NCI-H524 treated with DMSO at 0.1 percent for 48 hours (cell line): Measurements from ENCODE around the gene RAD52.
A peak's percentile ranks its signal among the peaks of the same experiment; 100 is the strongest.

Experiments
- DNase-seq: peaks from one replicate; lab custom pipeline; 2025; lab: John Stamatoyannopoulos, UW

RAD52 gene

DNA sequence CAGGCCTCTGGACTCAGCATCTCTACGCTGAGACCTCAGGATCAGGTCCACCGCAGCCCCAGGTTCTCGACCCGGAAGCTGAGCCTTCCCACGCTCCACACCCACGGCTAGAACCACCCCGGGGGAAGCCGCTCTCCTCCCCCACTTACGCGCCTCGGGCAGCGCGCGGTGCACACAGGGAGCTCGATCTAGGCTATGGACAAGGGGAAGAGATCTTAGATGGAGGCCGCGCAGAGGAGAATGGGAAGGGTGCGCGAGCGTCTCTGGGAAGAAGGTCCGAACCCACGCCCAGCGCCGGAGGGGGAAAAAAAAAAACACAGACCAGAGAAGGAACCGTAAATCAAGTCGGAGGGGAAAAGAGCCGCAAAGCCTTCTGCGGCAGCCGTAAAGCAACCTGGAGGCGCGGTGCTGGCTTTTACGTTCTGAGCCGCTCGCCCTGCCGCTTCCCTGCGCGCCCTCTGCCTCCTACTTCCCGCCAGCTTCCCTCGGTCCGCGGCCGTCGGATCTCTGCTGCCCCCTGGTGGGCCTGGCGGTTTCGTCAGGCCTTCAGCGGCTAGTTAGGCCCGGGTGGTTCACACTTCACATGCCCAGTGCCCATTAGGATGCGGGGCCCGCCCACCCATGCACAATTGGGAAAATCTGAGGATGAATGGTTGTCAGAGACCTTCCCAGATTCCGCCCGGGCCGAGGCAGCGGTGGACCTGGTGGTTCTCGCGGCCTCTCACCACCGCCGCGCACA lies at the start of gene RAD52:
Gene RAD52 (minus strand): TSS at position 242 of the 739 bp plus-strand sequence. CDS start 16,636 bp downstream, outside the sequence.
- DNase-seq, result peak; percentile 94

DNA sequence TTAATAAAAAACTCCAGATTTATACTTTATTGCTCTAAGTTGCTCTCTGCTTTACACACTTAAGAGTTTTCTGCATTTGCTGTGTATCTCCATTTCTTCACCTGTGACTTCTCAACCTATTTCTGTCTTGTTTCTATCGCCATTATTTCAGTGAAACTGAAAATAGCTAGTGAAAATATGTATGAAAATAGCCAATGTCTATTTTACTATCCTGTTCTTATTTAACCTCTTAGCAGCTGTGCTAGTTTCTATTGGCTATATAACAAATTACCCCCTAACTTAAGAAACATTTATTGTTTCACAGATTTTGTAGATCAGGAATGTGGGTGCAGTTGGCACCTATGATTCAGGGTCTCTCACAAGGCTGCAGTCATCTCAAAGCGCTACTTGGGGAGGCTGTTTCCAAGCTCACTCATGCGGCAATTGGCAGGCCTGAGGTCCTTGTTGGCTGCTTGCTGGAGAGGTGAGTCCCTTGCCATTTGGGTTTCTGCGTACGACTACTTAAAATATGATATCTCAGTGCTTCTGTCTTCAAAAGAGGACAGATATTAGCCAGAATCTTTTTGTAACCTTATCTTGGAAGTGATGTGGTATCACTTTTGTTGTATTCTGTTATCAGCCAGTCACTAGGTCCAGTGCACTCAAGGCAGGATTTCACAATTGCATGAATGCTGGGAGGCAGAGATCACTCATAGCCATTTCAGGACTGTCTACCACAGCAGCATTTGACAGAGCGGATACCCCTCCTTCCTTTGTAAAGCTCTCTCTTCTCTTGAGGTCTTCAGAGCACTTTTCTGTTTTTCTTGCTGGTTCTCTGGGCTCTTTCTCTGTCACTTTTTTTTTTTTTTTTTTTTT lies 48.8 kb upstream of the RAD52 start:
- DNase-seq, result no peak

DNA sequence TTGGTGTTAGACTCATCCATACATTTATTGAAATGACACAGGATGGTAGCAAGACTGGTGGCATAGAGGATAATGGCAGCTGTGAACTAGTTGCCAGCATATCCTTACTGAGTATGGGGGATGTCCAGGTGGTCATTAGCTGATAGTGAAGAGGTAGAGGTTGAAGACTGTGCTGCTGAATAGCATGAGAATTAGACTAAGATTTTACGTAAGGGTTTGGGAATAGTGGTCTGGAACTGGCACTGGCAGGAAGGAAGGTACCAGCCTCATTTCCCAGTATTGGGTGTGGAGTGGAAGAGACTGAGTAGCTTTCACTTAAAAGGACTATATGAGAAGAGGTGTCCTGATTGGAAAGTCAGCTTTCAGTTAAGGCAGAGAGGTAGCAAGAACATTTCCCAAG lies 48.0 kb upstream of the RAD52 start:
- DNase-seq, result no peak

DNA sequence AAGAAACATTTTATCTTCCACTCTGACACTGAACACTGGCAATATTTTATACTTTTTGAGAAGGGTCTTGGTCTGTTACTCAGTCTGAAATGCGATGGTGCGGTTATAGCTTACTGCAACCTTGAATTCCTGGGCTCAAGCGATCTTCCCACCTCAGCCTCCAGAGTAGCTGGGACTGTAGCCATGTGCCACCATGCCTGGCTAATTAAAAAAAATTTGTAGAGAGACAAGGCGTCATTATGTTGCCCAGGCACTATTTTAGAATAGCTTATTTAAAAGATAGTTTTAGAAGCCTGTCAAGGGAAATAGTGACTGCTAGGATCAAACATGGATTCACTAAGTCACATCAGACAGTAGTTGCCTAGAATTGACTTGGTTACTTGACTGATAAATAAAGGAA lies 47.4 kb upstream of the RAD52 start:
- no peak for DNase-seq

DNA sequence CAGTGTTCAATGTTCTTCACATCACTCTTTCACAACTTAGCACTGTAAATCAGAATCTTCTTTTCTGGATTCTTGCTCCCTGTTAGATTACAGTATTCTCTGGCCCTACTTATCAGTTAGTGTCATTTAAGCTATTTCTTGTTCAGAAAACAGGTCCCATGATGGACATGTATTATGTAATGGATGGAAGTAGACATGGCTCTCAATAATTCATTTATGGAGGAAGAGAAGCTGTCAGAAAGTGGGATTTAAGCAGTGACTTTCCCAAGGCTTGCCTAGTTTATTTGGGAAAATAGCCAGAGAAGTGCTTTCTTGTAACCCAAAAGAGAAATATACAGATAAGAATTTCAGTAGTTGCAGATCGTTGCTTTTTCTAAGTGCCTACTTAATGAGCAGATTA lies 43.2 kb upstream of the RAD52 start:
- no peak for DNase-seq

DNA sequence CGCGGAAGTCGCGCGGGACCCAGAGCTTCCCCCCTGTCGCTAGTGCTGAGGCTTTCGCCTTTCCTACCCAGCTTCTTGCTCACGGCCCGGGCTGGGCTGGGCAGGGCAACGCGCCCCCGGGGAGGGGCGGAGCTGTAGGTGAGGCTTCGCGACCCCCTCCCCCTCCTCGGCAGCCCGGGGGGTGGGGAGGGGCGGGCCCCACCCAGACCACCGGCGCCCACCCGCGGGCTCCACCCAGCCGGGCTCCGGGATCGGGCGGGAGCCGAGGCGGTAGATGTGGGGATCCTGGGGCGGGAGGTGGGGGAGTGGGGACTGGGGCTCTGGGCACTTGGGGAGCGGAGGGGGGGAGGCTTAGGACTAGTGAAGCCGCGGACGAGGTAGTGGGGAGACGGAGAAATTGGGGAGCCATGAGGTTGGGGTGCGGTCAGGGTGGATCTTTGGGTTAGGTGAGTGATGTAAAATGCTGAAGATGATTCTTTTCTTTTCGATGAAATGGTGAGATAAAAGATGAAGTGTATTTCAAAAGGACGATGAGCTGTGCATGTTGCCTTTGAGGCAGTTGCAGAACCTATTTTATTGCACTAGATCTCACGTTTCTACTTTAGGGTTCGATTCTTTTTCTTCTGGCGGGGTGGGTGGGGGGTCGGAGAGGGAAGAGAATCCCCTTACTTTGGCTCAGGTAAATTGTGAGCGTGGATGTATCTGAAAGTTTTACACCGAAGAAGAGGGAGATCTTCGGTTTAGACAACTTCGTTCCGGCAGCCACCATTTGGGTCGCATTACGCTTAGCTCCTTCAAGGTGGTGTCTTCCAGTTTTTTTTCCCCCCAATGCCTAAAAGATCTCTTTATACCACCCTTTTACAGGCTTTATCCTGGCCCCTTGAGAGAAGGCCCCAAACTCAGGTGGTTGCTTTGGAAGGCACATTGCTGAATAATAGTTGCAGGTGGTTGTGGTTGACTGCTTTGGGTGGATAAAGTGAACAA lies 42.1 kb upstream of the RAD52 start:
- no peak for DNase-seq

DNA sequence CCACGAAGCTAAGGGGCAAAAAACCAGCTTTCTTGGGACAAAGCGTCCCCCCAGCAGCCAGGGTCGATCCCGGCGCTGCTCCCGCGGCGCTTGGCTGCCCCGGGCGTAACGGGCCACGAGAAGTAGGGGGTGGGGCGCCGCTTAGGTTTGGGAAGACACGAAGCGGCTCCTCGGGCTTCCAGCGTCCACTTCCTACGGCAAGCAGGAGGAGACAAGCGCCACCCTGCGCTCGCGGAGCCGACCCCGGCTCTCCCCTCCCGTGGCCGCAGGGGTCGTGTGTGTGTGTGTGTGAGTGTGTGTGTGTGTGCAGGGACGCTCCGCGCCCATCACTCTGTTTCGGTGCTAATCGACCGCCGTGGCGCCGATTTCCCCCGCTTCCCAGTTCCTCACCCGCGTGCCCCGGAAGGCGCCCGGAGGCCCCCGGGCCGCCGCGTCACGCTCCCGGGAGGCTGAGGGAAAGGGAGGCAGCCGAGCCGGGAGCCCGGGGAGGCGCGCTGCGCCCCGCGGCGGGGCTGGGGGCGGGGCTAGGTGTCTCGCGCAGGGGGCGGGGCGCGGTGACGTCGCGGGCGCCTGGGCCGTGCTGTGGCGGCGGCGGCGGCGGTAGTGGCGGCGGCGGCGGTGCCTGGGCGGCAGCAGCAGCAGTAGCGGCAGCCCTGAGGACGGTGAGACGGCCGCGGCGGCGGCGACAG lies 41.3 kb upstream of the RAD52 start, which contains the start of gene ERC1:
Gene ERC1 (plus strand): TSS at position 563 of the 689 bp plus-strand sequence. CDS start 36,681 bp downstream, outside the sequence.
- peak; percentile 22 for DNase-seq

DNA sequence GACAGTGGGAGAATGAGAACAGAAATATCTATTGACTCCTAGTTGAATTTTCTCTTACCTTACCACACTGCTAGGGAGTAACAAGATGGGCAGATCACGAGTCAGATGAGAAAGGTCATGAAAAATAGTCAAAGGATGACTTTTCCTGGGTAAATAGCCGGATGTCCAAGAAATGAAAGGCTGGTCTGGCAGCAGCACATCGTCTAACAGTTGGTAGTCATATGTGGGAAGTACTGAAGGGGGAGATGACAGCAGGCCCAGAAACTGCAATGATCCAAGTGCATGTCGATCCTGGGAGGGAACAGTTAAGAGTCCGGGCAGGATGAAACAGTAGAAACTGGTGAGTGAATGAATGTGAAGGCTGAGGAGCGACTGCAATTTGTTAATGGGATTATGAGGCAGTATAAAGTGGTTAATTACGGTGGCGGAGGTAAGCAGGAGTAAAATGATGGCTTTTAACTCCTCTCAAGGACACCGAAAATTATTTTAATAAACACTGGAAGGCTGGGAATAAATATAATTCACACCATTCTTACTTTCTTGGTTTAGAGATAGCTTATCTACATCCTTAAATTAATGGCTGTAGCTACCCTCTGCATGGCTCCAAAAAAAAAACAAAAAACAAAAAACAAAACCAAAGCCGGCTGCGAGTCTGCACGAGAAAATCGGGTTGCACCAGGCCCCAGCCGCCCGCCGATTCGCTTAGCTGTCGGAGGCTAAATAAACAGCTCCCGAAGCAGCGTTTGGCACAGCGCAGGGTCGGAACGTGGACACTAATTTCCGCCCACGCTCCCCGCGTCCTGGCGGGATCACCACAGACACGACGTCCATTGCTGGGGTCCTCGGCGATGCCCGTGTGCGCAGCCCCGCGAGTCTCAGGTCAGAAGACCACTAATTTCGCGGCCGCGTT lies 40.5 kb upstream of the RAD52 start:
- DNase-seq, result peak; percentile 41

DNA sequence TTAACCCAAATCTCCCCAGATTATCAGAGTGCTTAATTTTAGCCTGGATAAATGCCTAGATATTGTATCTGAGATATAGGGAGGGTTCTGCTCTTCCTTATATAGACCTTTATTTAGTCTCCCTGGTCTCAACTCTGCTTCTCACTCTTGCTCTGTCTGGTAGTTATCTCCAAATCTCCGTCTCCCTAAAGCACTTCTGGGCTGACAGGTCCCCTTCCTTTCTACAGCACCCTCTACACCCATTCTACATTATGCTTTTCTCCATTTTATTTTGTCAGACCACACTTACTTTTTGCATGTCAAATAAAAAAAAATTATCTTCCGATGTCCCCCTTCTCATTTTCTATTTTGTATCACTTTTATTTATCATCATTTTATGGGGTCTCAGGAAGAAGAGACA lies 39.6 kb upstream of the RAD52 start:
- DNase-seq, result no peak

DNA sequence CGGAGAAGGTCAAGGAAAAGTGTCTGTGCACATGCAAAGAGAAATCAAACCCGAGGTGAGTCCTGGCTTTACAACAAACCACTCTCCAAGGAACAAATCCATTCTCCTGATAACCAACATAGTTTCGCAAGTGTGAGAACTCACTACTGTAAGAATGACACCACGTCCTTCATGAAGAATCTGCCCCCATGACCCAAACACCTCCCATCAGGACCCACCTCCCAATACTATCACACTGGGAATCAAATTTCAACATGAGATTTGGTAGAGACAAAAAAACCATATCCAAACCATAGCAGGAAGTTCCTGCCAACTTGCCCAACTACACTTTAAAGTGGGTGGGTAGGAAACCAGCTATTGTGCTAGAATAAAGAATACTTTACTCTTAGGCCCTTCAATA lies 39.2 kb upstream of the RAD52 start:
- DNase-seq, result no peak

DNA sequence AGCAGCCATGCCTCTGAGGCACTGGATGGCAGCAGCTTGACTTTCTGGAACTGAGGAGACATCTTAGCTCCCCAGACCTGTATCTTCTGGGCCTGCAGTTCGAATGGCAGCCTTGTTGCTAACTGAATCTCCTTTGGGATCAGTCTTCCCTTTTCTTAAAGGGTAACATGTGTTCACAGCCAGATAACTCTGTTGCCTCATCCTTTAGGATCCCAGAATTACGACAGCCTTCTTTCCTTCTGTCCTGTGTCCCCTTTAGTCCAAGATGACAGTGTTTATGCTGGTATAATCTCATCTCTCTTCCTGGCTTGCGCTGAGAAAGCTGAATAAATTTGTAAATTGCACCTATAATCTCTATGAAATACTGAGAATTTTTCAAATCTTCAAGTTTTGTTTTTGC lies 32.5 kb upstream of the RAD52 start:
- DNase-seq, result no peak

DNA sequence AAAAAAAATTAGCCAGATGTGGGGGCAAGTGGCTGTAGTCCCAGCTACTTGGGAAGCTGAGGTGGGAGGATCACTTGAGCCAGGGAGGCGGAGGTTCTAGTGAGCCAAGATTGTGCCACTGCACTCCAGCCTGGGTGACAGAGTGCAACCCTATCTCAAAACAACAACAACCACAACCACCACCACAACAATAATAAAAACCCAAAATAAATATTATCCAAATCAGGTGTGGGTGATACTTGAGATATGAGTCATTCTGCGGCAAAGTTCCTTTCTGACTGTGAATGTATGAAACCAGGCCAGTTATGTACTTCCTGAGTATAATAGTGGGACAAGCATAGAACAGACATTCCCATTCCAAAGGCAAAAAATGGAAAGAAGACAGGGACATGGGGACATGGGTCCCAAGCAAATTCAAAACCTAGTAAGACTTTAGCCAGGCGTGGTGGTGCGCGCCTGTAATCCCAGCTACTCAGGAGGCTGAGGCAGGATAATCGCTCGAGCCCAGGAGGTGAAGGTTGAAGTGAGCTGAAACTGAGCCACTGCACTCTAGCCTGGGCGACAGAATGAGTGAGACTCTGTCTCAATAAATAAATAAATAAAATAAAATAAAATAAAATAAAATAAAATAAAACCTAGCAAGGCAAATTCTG lies 31.8 kb upstream of the RAD52 start:
- no peak for DNase-seq

DNA sequence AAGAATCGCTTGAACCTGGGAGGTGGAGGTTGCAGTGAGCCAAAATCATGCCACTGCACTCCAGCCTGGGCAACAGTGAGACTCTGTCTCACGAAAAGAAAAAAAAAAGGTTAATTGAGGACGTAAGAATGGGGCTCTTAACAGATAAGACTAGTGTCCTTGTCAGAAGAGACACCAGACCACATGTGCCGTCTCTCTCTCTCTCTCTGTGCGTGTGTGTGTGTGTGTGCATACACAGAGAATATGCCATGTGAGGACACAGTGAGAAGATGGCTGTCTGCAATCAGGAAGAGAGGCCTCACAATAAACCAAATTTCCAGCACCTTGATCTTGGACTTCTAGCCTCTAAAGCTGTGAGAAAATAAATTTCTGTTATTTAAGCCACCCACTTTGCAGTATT lies 29.9 kb upstream of the RAD52 start:
- no peak for DNase-seq

DNA sequence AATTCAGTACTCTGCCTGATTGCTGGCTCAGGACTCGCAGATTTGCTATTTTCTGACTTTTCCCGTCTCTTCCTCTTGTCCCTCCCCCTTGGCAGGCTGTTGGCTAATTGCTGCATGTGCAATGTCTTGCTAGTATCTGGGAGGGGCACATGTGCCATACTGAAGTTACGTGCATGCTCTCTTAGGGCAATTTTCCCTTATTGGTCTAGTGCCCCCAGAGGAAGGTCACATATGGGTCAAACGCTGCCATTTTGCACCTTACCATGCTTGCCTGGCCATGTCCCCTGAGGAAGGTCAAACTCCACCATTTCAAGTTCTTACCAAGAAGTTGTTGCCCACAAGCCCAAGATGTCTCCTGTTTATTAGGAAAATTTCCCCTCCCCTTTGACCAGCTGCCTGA lies 27.7 kb upstream of the RAD52 start:
- no peak for DNase-seq

DNA sequence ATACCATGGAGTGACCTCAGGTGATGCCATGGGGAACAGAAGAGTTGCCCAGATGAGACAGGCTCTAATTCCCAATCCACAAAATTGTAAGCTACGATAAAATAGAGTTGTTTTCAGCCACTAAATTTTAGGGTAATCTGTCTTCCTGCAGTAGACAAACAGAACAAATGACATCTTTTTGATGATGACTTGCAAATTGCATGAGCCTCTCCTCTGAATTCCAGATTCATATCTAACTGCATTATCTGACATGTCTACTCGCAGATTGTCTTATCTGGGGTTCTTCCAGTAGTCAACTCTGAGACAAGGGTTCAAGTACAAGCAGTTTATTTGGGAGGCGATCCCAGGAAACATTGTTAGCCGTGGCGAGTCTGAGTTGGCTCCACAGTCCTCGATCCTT lies 27.1 kb upstream of the RAD52 start:
- no peak for DNase-seq

DNA sequence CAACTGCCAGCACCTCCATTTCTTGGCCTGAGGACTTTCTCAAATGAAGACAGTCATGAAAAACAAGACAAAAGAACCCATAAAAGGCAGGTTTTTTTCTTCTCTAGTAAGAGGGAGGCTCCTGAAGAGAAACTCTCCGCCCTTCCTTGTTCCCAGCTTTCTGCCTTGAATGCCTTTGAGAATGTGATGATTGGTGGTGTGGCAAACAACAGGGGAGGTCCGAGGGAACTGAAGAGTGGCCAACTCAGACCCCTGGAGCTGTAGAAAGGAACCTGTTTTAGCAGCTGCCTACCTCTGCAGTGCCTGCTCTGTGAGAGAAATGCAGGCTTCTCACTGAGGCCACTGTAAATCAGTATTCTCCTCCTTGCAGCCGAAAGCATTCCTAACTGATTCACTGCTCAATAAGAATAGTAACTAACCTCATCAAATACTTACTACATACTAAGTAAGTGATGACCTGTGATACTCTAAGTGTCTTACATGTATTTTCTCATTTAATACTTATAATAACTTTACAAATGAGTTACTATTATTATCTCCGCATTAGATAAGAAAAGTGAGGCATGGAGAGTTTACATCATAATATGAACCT lies 24.9 kb upstream of the RAD52 start:
- DNase-seq, result no peak

DNA sequence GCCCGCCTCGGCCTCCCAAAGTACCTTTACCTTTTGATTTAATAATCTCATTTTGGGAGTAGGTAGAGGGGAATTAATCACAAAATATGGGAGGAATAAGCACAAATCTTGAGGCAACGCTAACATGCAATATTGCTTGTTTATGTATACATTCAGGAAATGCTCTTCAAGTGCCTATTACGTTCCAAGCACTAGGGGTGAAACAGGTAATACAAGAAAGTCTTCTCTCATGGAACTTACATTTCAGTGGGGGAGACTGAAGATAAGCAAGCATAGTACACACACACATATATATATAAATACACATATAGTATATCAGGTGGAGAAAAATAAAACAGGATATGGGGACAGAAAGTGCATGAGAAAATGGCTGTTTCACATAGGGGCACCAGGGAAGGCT lies 22.5 kb upstream of the RAD52 start:
- DNase-seq, result no peak

DNA sequence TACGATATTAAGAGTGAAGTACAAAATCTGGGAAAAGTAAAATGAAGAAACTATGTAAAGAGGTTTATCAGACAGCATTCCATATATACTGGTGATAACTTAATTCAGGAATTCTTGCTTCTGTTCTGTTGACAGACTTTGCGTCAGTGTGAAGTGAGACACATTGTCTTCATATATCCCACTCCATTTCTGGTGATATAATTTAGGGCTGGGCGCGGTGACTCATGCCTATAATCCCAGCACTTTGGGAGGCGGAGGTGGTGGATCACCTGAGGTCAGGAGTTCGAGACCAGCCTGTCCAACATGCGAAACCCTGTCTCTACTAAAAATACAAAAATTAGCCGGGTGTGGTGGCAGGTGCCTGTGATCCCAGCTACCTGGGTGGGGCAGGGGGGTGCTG lies 20.3 kb upstream of the RAD52 start:
- no peak for DNase-seq

DNA sequence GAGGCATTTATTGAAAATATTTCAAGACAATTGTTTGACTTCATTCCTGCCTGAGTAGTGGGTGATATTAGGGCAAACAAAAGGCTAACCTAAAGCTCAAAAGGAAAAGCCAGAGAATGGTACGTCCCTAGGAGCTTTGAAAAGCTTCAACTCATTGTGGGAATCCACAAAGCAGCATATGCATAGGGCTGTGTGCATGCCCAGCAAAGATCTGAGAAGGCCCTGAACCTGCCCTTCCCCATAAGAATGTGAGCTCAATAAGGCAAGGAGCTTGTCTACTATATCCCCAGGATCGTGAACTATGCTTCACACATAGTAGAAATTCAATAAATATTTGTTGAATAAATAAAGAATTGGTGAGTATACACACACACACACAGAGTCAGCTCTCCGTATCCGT lies 19.1 kb upstream of the RAD52 start:
- no peak for DNase-seq
